HepG2 (cell line): Measurements from ENCODE around the gene TULP4. TPM values are rescaled to one million over a fixed set of nuclear protein-coding genes. Genes with fewer than 3 reads are reported as not detected.

Experiments used
- ATAC-seq: fragments of 200-7000 bp; cut with Tn5 transposase; 3 replicates; pipeline ENCODE4 v1.9.1; 2020; ENCODE audit warnings: mild to moderate bottlenecking, moderate library complexity
- BruUV-seq: library from RNA; stranded (reverse); fragments of 400-500 nt; replicated peaks from 2 replicates; lab custom pipeline; 2021; lab: Mats Ljungman, UMichigan
- CTCF ChIA-PET: fragments of 300-600 bp; formaldehyde crosslinking; extraction: SDS; loops from one replicate; lab custom pipeline; 2021; ENCODE audit warnings: low total read pairs, inconsistent platforms, low intra/inter-chr PET ratio; lab: Yijun Ruan, JAX
- POLR2A ChIA-PET: fragments of 350-600 bp; sonication (Branson Sonifier 250); formaldehyde crosslinking; loops from one replicate; lab custom pipeline; 2020; ENCODE audit warnings: antibody characterized with exemption, inconsistent platforms; lab: Yijun Ruan, JAX
- DNase-seq: peaks from one replicate; pipeline ENCODE4 v3.0.0-alpha.2; 2015; ENCODE audit warnings: low spot score
- FAIRE-seq: peaks from 3 replicates; lab custom pipeline; 2011; peaks lifted over from hg19 to GRCh38; lab: Jason Lieb, UNC
- H2AFZ ChIP-seq: one replicate; pipeline ENCODE4 v1.6.1; 2011; ENCODE audit warnings: low read length, inconsistent platforms
- H3K27ac ChIP-seq: fragments of 300-600 bp; 3 replicates; pipeline ENCODE4 v1.8.0; 2011; ENCODE audit warnings: mixed run types, mild to moderate bottlenecking, mixed read lengths, low read length, inconsistent platforms; ENCODE audit not compliant: insufficient read depth; ENCODE audit errors: extremely low read length
- H3K27me3 ChIP-seq, 2 experiments: fragments of 200-600 bp in 1 of 2; 2 replicates in 1 of 2; 3 replicates in 1 of 2; pipeline versions ENCODE4 v1.6.0 to v1.8.0; 2011; ENCODE audit warnings: low read length in 2 of 2, mild to moderate bottlenecking in 2 of 2, moderate library complexity in 2 of 2, inconsistent platforms in 1 of 2; ENCODE audit not compliant: insufficient read depth in 2 of 2, control insufficient read depth in 1 of 2
- H3K36me3 ChIP-seq, 2 experiments: fragments of 200-600 bp in 1 of 2; replicated peaks in 1 of 2; 2 replicates in 1 of 2; 3 replicates in 1 of 2; pipeline versions ENCODE4 v1.5.1 to v1.8.0; 2011; ENCODE audit warnings: low read length in 2 of 2, inconsistent platforms in 1 of 2; ENCODE audit not compliant: insufficient read depth in 2 of 2, control insufficient read depth in 1 of 2
- H3K4me1 ChIP-seq: 2 replicates; pipeline ENCODE4 v1.5.1; 2012; ENCODE audit warnings: low read length, inconsistent platforms; ENCODE audit not compliant: insufficient read depth
- H3K4me2 ChIP-seq: 2 replicates; pipeline ENCODE4 v1.6.0; 2011; ENCODE audit warnings: low read depth, low read length, inconsistent platforms
- H3K4me3 ChIP-seq, 3 experiments: fragments of 200-600 bp in 1 of 3; sonication (generic), shearing (Covaris generic) in 1 of 3; replicated peaks in 1 of 3; 2 replicates each; pipeline ENCODE4 v1.5.1; 2011 to 2016; ENCODE audit warnings: low read length in 3 of 3, inconsistent platforms in 2 of 3, low read depth in 2 of 3, mild to moderate bottlenecking in 2 of 3, control low read depth in 1 of 3, mixed read lengths in 1 of 3; ENCODE audit not compliant: insufficient read depth in 1 of 3
- H3K79me2 ChIP-seq: one replicate; pipeline ENCODE4 v1.6.1; 2011; ENCODE audit warnings: low read length, inconsistent platforms; ENCODE audit not compliant: insufficient read depth
- H3K9ac ChIP-seq: 2 replicates; pipeline ENCODE4 v1.6.0; 2011; ENCODE audit warnings: mild to moderate bottlenecking, low read depth, low read length, inconsistent platforms; ENCODE audit not compliant: insufficient read depth
- H3K9me3 ChIP-seq: 2 replicates; pipeline ENCODE4 v1.5.1; 2012; ENCODE audit warnings: mild to moderate bottlenecking, low read length
- H4K20me1 ChIP-seq: 2 replicates; pipeline ENCODE4 v1.6.0; 2011; ENCODE audit warnings: inconsistent platforms, mild to moderate bottlenecking, low read length, moderate library complexity; ENCODE audit not compliant: insufficient read depth
- AGO2 ChIP-seq: fragments of 200-400 bp; formaldehyde crosslinking; optimal IDR thresholded peaks from 2 replicates; pipeline ENCODE3; 2017; ENCODE audit warnings: mild to moderate bottlenecking, low read depth, low read length, moderate library complexity
- FOXP1 ChIP-seq, 2 experiments: fragments of 450-650 bp in 1 of 2; IDR thresholded peaks; 2 replicates each; pipeline ENCODE4 v1.6.1; 2017 to 2018; ENCODE audit warnings: antibody characterized with exemption in 1 of 2
- HNF4A ChIP-seq: sonication (generic); formaldehyde crosslinking; IDR thresholded peaks from 2 replicates; pipeline ENCODE4 v1.4.0; 2020; ENCODE audit warnings: missing genetic modification reagents
- MEIS2 ChIP-seq: sonication (generic); formaldehyde crosslinking; IDR thresholded peaks from 2 replicates; pipeline ENCODE4 v1.9.0; 2021; ENCODE audit warnings: mild to moderate bottlenecking, missing genetic modification reagents
- MIER3 ChIP-seq: IDR thresholded peaks from 2 replicates; pipeline ENCODE4 v1.6.1; 2016; ENCODE audit warnings: missing compliant biosample characterization, borderline replicate concordance
- REL ChIP-seq: sonication (generic); formaldehyde crosslinking; conservative IDR thresholded peaks from 2 replicates; pipeline ENCODE4 v1.8.0; 2022; ENCODE audit warnings: mild to moderate bottlenecking, missing genetic modification reagents, moderate library complexity
- SKIL ChIP-seq: sonication (generic); formaldehyde crosslinking; IDR thresholded peaks from 2 replicates; pipeline ENCODE4 v1.8.0; 2022; ENCODE audit warnings: missing genetic modification reagents, mild to moderate bottlenecking, moderate library complexity, borderline replicate concordance
- TEAD2 ChIP-seq: sonication (generic); formaldehyde crosslinking; IDR thresholded peaks from 2 replicates; pipeline ENCODE4 v1.9.0; 2021; ENCODE audit warnings: missing genetic modification reagents
- ZSCAN25 ChIP-seq: sonication (generic); formaldehyde crosslinking; IDR thresholded peaks from 2 replicates; pipeline ENCODE4 v1.8.0; 2022; ENCODE audit warnings: mild to moderate bottlenecking, missing genetic modification reagents
- WGBS: methylation state at CpG from one replicate; pipeline ENCODE4 v1.1.6; 2017; ENCODE audit warnings: low lambda C conversion rate; 5-methylcytosine and 5-hydroxymethylcytosine counted together
- in situ Hi-C: cut with HindIII; loops from 2 replicates; pipeline ENCODE4 v1.10.0; 2017; ENCODE audit warnings: low pct_unique_long_range_greater_than_20kb; ENCODE audit not compliant: extremely low pct_ligation_motif_present
- intact Hi-C: fragments of 100-400 bp; cut with micrococcal nuclease; formaldehyde crosslinking; loops from one replicate; pipeline ENCODE4 v1.10.0; 2022; ENCODE audit not compliant: unreplicated experiment
- polyA plus RNA-seq, 8 experiments: library from polyadenylated mRNA; depleted of rRNA in 3 of 8; stranded (reverse) in 7 of 8; unstranded in 1 of 8; fragments of >200 nt; fragmentation: Illumina TruSeq in 4 of 8; extraction: Trizol in 4 of 8; gene quantifications; 2 replicates each; pipeline versions ENCODE4 v1.2.1 to v1.2.3, GENCODE V29; 2011 to 2016; ENCODE audit warnings: low read depth in 4 of 8, missing spikeins in 1 of 8, mixed read lengths in 1 of 8; ENCODE audit not compliant: insufficient read depth in 1 of 8
- total RNA-seq, 5 experiments: library from RNA; depleted of rRNA; stranded (reverse); fragments of >200 nt; fragmentation: Illumina TruSeq; extraction: Trizol; gene quantifications; 2 replicates each; pipeline ENCODE4 v1.2.3, GENCODE V29; 2016; ENCODE audit warnings: low read depth in 1 of 5
- TF ChIP-seq, protein P1 (sequence below): IDR thresholded peaks from 2 replicates; pipeline ENCODE4 v1.6.1; 2016; ENCODE audit warnings: low read depth
- TF ChIP-seq, protein P2 (sequence below): sonication (generic); formaldehyde crosslinking; IDR thresholded peaks from 2 replicates; pipeline ENCODE4 v1.9.0; 2021; ENCODE audit warnings: missing genetic modification reagents, borderline replicate concordance

TULP4 gene
- total and polyA plus RNA-seq, 2 of the 13 experiments (the other 11 are each of a cell fraction or from before 2014, with no cell fraction given): 21.1 to 122 TPM

GRCh38 chr6:158374020-158374419 is 61.8 kb downstream of the TULP4 start (continued):
- TF ChIP-seq, protein P1, sequence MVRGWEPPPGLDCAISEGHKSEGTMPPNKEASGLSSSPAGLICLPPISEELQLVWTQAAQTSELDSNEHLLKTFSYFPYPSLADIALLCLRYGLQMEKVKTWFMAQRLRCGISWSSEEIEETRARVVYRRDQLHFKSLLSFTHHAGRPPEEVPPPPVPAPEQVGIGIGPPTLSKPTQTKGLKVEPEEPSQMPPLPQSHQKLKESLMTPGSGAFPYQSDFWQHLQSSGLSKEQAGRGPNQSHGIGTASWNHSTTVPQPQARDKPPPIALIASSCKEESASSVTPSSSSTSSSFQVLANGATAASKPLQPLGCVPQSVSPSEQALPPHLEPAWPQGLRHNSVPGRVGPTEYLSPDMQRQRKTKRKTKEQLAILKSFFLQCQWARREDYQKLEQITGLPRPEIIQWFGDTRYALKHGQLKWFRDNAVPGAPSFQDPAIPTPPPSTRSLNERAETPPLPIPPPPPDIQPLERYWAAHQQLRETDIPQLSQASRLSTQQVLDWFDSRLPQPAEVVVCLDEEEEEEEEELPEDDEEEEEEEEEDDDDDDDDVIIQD: no peak
- no peak for TF ChIP-seq MIER3 (CRISPR knock-in tag)
- TF ChIP-seq REL (CRISPR knock-in tag): no peak

GRCh38 chr6:158376631-158377081 is 64.4 kb downstream of the TULP4 start:
- POLR2A ChIA-PET: no interaction called here
- no peak overlapping the region for H2AFZ ChIP-seq
- H3K4me3 ChIP-seq: no peak overlapping the region
- peaks cover 1 to 26% of the 10 kb centered on the region in 2 experiments; a peak in 4 of 5 replicates for H3K36me3 ChIP-seq
- TF ChIP-seq ZSCAN25 (CRISPR knock-in tag): no peak
- no peak for TF ChIP-seq TEAD2 (CRISPR knock-in tag)
- TF ChIP-seq AGO2: no peak
- TF ChIP-seq HNF4A: no peak
- no peak for TF ChIP-seq SKIL (CRISPR knock-in tag)
- TF ChIP-seq, protein P2, sequence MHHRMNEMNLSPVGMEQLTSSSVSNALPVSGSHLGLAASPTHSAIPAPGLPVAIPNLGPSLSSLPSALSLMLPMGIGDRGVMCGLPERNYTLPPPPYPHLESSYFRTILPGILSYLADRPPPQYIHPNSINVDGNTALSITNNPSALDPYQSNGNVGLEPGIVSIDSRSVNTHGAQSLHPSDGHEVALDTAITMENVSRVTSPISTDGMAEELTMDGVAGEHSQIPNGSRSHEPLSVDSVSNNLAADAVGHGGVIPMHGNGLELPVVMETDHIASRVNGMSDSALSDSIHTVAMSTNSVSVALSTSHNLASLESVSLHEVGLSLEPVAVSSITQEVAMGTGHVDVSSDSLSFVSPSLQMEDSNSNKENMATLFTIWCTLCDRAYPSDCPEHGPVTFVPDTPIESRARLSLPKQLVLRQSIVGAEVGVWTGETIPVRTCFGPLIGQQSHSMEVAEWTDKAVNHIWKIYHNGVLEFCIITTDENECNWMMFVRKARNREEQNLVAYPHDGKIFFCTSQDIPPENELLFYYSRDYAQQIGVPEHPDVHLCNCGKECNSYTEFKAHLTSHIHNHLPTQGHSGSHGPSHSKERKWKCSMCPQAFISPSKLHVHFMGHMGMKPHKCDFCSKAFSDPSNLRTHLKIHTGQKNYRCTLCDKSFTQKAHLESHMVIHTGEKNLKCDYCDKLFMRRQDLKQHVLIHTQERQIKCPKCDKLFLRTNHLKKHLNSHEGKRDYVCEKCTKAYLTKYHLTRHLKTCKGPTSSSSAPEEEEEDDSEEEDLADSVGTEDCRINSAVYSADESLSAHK (CRISPR knock-in tag): no peak
- TF ChIP-seq FOXP1 (IDR thresholded peaks at IDR 0.05): no peak
- no peak for TF ChIP-seq FOXP1 (CRISPR knock-in tag; IDR thresholded peaks at IDR 0.05)
- TF ChIP-seq MEIS2: no peak
- TF ChIP-seq, all 625 proteins: peak for 0
- Histone ChIP-seq H4K20me1 (no peaks in the 10 kb centered on the region), H3K27ac (no peak overlapping the region), H3K27me3 (no peaks in the 10 kb centered on the region), H3K79me2 (peaks cover 11% of the 10 kb centered on the region), H3K4me1 (0 out of 2 replicates have a peak, but pooled peaks cover 4% of the 10 kb centered on the region), H3K9me3 (no peaks in the 10 kb centered on the region), H3K9ac (no peak overlapping the region), H3K4me2 (no peak overlapping the region)
- intact Hi-C loops (no loop called here), in situ Hi-C loops (no loop called here)
- FAIRE-seq (no peak), DNase-seq (no peak), ATAC-seq (0 out of 3 replicates have a peak, but pooled peaks have one; percentile 17)
- no TSS peak for BruUV-seq
- CTCF ChIA-PET: no interaction called here
- WGBS: 95% methylated on average over 3 of the region's 3 CpGs
